ENCODE results near the gene STX7. TPM values are rescaled to one million over a fixed set of nuclear protein-coding genes. Genes with fewer than 3 reads are reported as not detected.

The STX7 gene
- total and polyA plus RNA-seq, 10 donors, result 14.4 to 114 (median 80.7) TPM

- Histone ChIP-seq H3K4me1 (peaks cover 0 to 24% (median 2%) of the 10 kb centered on the region in 6 donors), H3K27ac (no peak overlapping the region), H3K27me3 (replicated peaks in 1 of 7) (no peaks in the 10 kb centered on the region), H3K36me3 (peaks cover 0 to 100% (median 62%) of the 10 kb centered on the region in 6 donors), H3K9me3 (no peaks in the 10 kb centered on the region), H3K4me3 (no peak overlapping the region)
- DNase-seq, result no peak
- TF ChIP-seq POLR2A (IDR thresholded peaks at IDR 0.05) (no peak), POLR2AphosphoS5 (IDR thresholded peaks at IDR 0.05) (no peak), CTCF (IDR thresholded peaks at IDR 0.05 in 8 of 11, conservative IDR thresholded peaks at IDR 0.05 in 3 of 11) (no peak)
- 85 to 94% (median 90%) methylated on average over 3 of the region's 3 CpGs for whole genome bisulfite sequencing, 5 donors
- intact Hi-C loops (cut with DNase I; ENCODE audit: low total_unique reads), result no loop called here
Measured at GRCh38 chr6:132459605-132459952, 53.3 kb downstream of the STX7 start.

- Histone ChIP-seq H3K27ac (no peak overlapping the region), H3K27me3 (replicated peaks in 1 of 7) (no peaks in the 10 kb centered on the region), H3K36me3 (peaks cover 0 to 100% (median 62%) of the 10 kb centered on the region in 6 donors), H3K4me1 (peaks cover 0 to 24% (median 2%) of the 10 kb centered on the region in 6 donors), H3K4me3 (no peak overlapping the region), H3K9me3 (no peaks in the 10 kb centered on the region)
- intact Hi-C loops (cut with DNase I; ENCODE audit: low total_unique reads), result no loop called here
- no peak for DNase-seq
- TF ChIP-seq POLR2A (IDR thresholded peaks at IDR 0.05), result no peak
- no peak for TF ChIP-seq CTCF (IDR thresholded peaks at IDR 0.05 in 8 of 11, conservative IDR thresholded peaks at IDR 0.05 in 3 of 11)
- TF ChIP-seq POLR2AphosphoS5 (IDR thresholded peaks at IDR 0.05), result no peak
- WGBS, 5 donors, result 95 to 97% (median 96%) methylated on average over 6 of the region's 6 CpGs
Measured at GRCh38 chr6:132458887-132459604, 53.9 kb downstream of the STX7 start.

GRCh38 chr6:132456700-132457143 lies 56.2 kb downstream of the STX7 start:
- intact Hi-C loops (cut with DNase I; ENCODE audit: low total_unique reads), result no loop called here
- 52 to 70% (median 66%) methylated on average over 4 of the region's 4 CpGs for WGBS, 5 donors

More at GRCh38 chr6:132456700-132457143, 56.2 kb downstream of the STX7 start:
- Histone ChIP-seq H3K4me3 (no peak overlapping the region), H3K9me3 (no peaks in the 10 kb centered on the region), H3K36me3 (peaks cover 0 to 100% (median 42%) of the 10 kb centered on the region in 6 donors), H3K4me1 (peaks cover 0 to 24% (median 2%) of the 10 kb centered on the region in 6 donors), H3K27ac (peak overlapping the region in 4 of 8 donors; percentile 2 to 62 (median 53)), H3K27me3 (replicated peaks in 1 of 7) (no peaks in the 10 kb centered on the region)
- TF ChIP-seq CTCF (IDR thresholded peaks at IDR 0.05 in 8 of 11, conservative IDR thresholded peaks at IDR 0.05 in 3 of 11), result no peak
- TF ChIP-seq POLR2AphosphoS5 (IDR thresholded peaks at IDR 0.05), result peak in 1 of 3 donors; percentile 4
- no peak for DNase-seq
